HTERT RPE-1 (cell line): ENCODE results near the gene SYNE2.
"Not testable (repeated sequence)": the region's sequence is repeated elsewhere in the genome, so short reads cannot be mapped to it uniquely, and the experiment has no call there.

Source experiments
- in situ Hi-C: fragments of 300-500 bp; cut with MboI; formaldehyde crosslinking; loops from 4 replicates; pipeline ENCODE4 v1.14.3; 2020; ENCODE audit warnings: low sequenced_read_pairs

Gene SYNE2

GRCh38 chr14:63852817-63853731 is at the start of gene SYNE2:
SYNE2 (plus strand) TSS chr14:63853004; CDS start chr14:63909149, 56,145 bp downstream.
- in situ Hi-C loops = no loop called here

- in situ Hi-C loops = not testable (repeated sequence)
Measured at GRCh38 chr14:63803221-63803791, 49.5 kb upstream of the SYNE2 start.

- in situ Hi-C loops = not testable (repeated sequence)
Measured at GRCh38 chr14:63806064-63806463, 46.7 kb upstream of the SYNE2 start.

GRCh38 chr14:63811692-63812091 is 41.1 kb upstream of the SYNE2 start:
- in situ Hi-C loops = not testable (repeated sequence)

GRCh38 chr14:63833728-63834127 is 19.1 kb upstream of the SYNE2 start:
- in situ Hi-C loops = no loop called here

GRCh38 chr14:63840981-63841380 is 11.8 kb upstream of the SYNE2 start:
- in situ Hi-C loops = no loop called here

- in situ Hi-C loops = no loop called here
Measured at GRCh38 chr14:63843796-63844195, 9.0 kb upstream of the SYNE2 start.

GRCh38 chr14:63848890-63849289 is 3.9 kb upstream of the SYNE2 start:
- in situ Hi-C loops = no loop called here

GRCh38 chr14:63852271-63852816 is 460 bp upstream of the SYNE2 start:
- in situ Hi-C loops = no loop called here

GRCh38 chr14:63853831-63854293 is 1.1 kb downstream of the SYNE2 start:
- in situ Hi-C loops = no loop called here

GRCh38 chr14:63854330-63854729 is 1.5 kb downstream of the SYNE2 start:
- in situ Hi-C loops = no loop called here

- in situ Hi-C loops = no loop called here
Measured at GRCh38 chr14:63855281-63855680, 2.5 kb downstream of the SYNE2 start.

GRCh38 chr14:63857466-63858030 is 4.7 kb downstream of the SYNE2 start:
- in situ Hi-C loops = no loop called here

GRCh38 chr14:63860146-63860545 is 7.3 kb downstream of the SYNE2 start:
- in situ Hi-C loops = no loop called here

- in situ Hi-C loops = no loop called here
Measured at GRCh38 chr14:63862163-63862562, 9.4 kb downstream of the SYNE2 start.

- in situ Hi-C loops = no loop called here
Measured at GRCh38 chr14:63863004-63863403, 10.2 kb downstream of the SYNE2 start.

GRCh38 chr14:63864775-63865174 is 12.0 kb downstream of the SYNE2 start:
- in situ Hi-C loops = not testable (repeated sequence)

- in situ Hi-C loops = no loop called here
Measured at GRCh38 chr14:63867933-63868921, 15.4 kb downstream of the SYNE2 start.

- in situ Hi-C loops = not testable (repeated sequence)
Measured at GRCh38 chr14:63869940-63870752, 17.3 kb downstream of the SYNE2 start.

- in situ Hi-C loops = not testable (repeated sequence)
Measured at GRCh38 chr14:63870753-63871037, 17.9 kb downstream of the SYNE2 start.
